Adipocyte (in vitro differentiated cells): ENCODE measurements around the gene MAIP1.

ENCODE experiments used
- DNase-seq: peaks from one replicate; pipeline ENCODE4 v3.0.0-alpha.2; 2015; ENCODE audit warnings: low read depth
- H3K27me3 ChIP-seq: replicated peaks from 2 replicates; pipeline ENCODE4 v1.7.0; 2013; ENCODE audit warnings: mild to moderate bottlenecking, low read length, moderate library complexity; ENCODE audit not compliant: control insufficient read depth, insufficient read depth
- H3K36me3 ChIP-seq: 2 replicates; pipeline ENCODE4 v1.7.0; 2013; ENCODE audit warnings: low read length, mild to moderate bottlenecking, moderate library complexity; ENCODE audit not compliant: control insufficient read depth, insufficient read depth, severe bottlenecking
- H3K4me1 ChIP-seq: 2 replicates; pipeline ENCODE4 v1.7.0; 2013; ENCODE audit warnings: mild to moderate bottlenecking, low read length, moderate library complexity; ENCODE audit not compliant: control insufficient read depth, insufficient read depth
- H3K4me3 ChIP-seq: 2 replicates; pipeline ENCODE4 v1.7.0; 2013; ENCODE audit warnings: mild to moderate bottlenecking, low read length, moderate library complexity
- H3K9ac ChIP-seq: 2 replicates; pipeline ENCODE4 v1.7.0; 2013; ENCODE audit warnings: mild to moderate bottlenecking, low read length, moderate library complexity
- H3K9me3 ChIP-seq: 2 replicates; pipeline ENCODE4 v1.7.0; 2013; ENCODE audit warnings: mild to moderate bottlenecking, low read length, moderate library complexity; ENCODE audit not compliant: control insufficient read depth

Gene MAIP1

GRCh38 chr2:199951023-199951422 is 4.4 kb upstream of the MAIP1 start:
- H3K4me1 ChIP-seq = peaks cover 26% of the 10 kb centered on the region
- no peak for DNase-seq
- H3K36me3 ChIP-seq = peaks cover 31% of the 10 kb centered on the region
- no peaks in the 10 kb centered on the region for H3K27me3 ChIP-seq
- no peaks in the 10 kb centered on the region for H3K9me3 ChIP-seq
- H3K9ac ChIP-seq = no peak overlapping the region
- H3K4me3 ChIP-seq = no peak overlapping the region

GRCh38 chr2:199955007-199955338 is 409 bp upstream of the MAIP1 start:
- Histone ChIP-seq H3K27me3 (no peaks in the 10 kb centered on the region), H3K4me1 (peaks cover 21% of the 10 kb centered on the region), H3K36me3 (peaks cover 19% of the 10 kb centered on the region), H3K9me3 (no peaks in the 10 kb centered on the region), H3K9ac (peak overlapping the region; percentile 97), H3K4me3 (peak overlapping the region; percentile 99)
- peak; percentile 55 for DNase-seq

GRCh38 chr2:199956062-199956380 is 639 bp downstream of the MAIP1 start:
- peak overlapping the region; percentile 99 for H3K4me3 ChIP-seq

GRCh38 chr2:199958014-199958413 is 2.6 kb downstream of the MAIP1 start:
- Histone ChIP-seq H3K4me1 (peaks cover 21% of the 10 kb centered on the region), H3K9ac (no peak overlapping the region), H3K9me3 (no peaks in the 10 kb centered on the region), H3K4me3 (no peak overlapping the region), H3K27me3 (no peaks in the 10 kb centered on the region), H3K36me3 (peaks cover 40% of the 10 kb centered on the region)
- no peak for DNase-seq

More at GRCh38 chr2:199956062-199956380, 639 bp downstream of the MAIP1 start:
- Histone ChIP-seq H3K27me3 (no peaks in the 10 kb centered on the region), H3K4me1 (peaks cover 21% of the 10 kb centered on the region), H3K36me3 (peaks cover 22% of the 10 kb centered on the region), H3K9ac (peak overlapping the region; percentile 97), H3K9me3 (no peaks in the 10 kb centered on the region)
- peak; percentile 20 for DNase-seq

- no peak overlapping the region for H3K4me3 ChIP-seq
- H3K27me3 ChIP-seq = no peaks in the 10 kb centered on the region
- no peak for DNase-seq
- no peaks in the 10 kb centered on the region for H3K9me3 ChIP-seq
- H3K36me3 ChIP-seq = peaks cover 67% of the 10 kb centered on the region
- H3K9ac ChIP-seq = no peak overlapping the region
- peaks cover 10% of the 10 kb centered on the region for H3K4me1 ChIP-seq
Measured at GRCh38 chr2:199962203-199962602, 6.8 kb downstream of the MAIP1 start.

- H3K9me3 ChIP-seq = no peaks in the 10 kb centered on the region
Measured at GRCh38 chr2:199966405-199966804, 11.0 kb downstream of the MAIP1 start.

GRCh38 chr2:199966976-199967375 is 11.6 kb downstream of the MAIP1 start:
- peaks cover 58% of the 10 kb centered on the region for H3K36me3 ChIP-seq
- no peaks in the 10 kb centered on the region for H3K9me3 ChIP-seq
- peaks cover 10% of the 10 kb centered on the region for H3K4me1 ChIP-seq
- DNase-seq = no peak
- H3K27me3 ChIP-seq = no peaks in the 10 kb centered on the region
- no peak overlapping the region for H3K4me3 ChIP-seq
- H3K9ac ChIP-seq = no peak overlapping the region

More at GRCh38 chr2:199966405-199966804, 11.0 kb downstream of the MAIP1 start:
- H3K4me1 ChIP-seq = peaks cover 10% of the 10 kb centered on the region
- H3K9ac ChIP-seq = no peak overlapping the region
- no peak for DNase-seq
- H3K27me3 ChIP-seq = no peaks in the 10 kb centered on the region
- H3K36me3 ChIP-seq = peaks cover 64% of the 10 kb centered on the region
- no peak overlapping the region for H3K4me3 ChIP-seq

GRCh38 chr2:199968126-199968525 is 12.7 kb downstream of the MAIP1 start:
- peaks cover 48% of the 10 kb centered on the region for H3K36me3 ChIP-seq

GRCh38 chr2:199972088-199972626 is 16.8 kb downstream of the MAIP1 start:
- Histone ChIP-seq H3K9ac (no peak overlapping the region), H3K4me3 (no peak overlapping the region), H3K27me3 (no peaks in the 10 kb centered on the region), H3K4me1 (peaks cover 20% of the 10 kb centered on the region), H3K36me3 (peaks cover 22% of the 10 kb centered on the region), H3K9me3 (no peaks in the 10 kb centered on the region)
- no peak for DNase-seq

More at GRCh38 chr2:199968126-199968525, 12.7 kb downstream of the MAIP1 start:
- Histone ChIP-seq H3K4me1 (peaks cover 10% of the 10 kb centered on the region), H3K9ac (no peak overlapping the region), H3K27me3 (no peaks in the 10 kb centered on the region), H3K9me3 (no peaks in the 10 kb centered on the region), H3K4me3 (no peak overlapping the region)
- DNase-seq = no peak

GRCh38 chr2:199973703-199974102 is 18.3 kb downstream of the MAIP1 start:
- H3K9ac ChIP-seq = peak overlapping the region; percentile 25
- peaks cover 35% of the 10 kb centered on the region for H3K4me1 ChIP-seq
- DNase-seq = peak; percentile 82
- no peak overlapping the region for H3K4me3 ChIP-seq
- no peaks in the 10 kb centered on the region for H3K9me3 ChIP-seq
- H3K36me3 ChIP-seq = peaks cover 9% of the 10 kb centered on the region
- no peaks in the 10 kb centered on the region for H3K27me3 ChIP-seq

GRCh38 chr2:199975273-199975895 is 20.0 kb downstream of the MAIP1 start:
- H3K4me3 ChIP-seq = no peak overlapping the region
- H3K9me3 ChIP-seq = no peaks in the 10 kb centered on the region
- H3K27me3 ChIP-seq = no peaks in the 10 kb centered on the region
- peak overlapping the region; percentile 25 for H3K9ac ChIP-seq
- H3K4me1 ChIP-seq = peaks cover 48% of the 10 kb centered on the region
- peak; percentile 68 for DNase-seq
- H3K36me3 ChIP-seq = peaks cover 4% of the 10 kb centered on the region

GRCh38 chr2:199977984-199978415 is 22.6 kb downstream of the MAIP1 start:
- Histone ChIP-seq H3K4me3 (peak overlapping the region; percentile 71), H3K36me3 (no peaks in the 10 kb centered on the region), H3K9me3 (no peaks in the 10 kb centered on the region), H3K4me1 (peaks cover 48% of the 10 kb centered on the region), H3K9ac (peak overlapping the region; percentile 74), H3K27me3 (no peaks in the 10 kb centered on the region)
- DNase-seq = peak; percentile 74
